ENCODE data around the gene NPPA. TPM values are rescaled to one million over a fixed set of nuclear protein-coding genes. Genes with fewer than 3 reads are reported as not detected.

Gene NPPA
- total and polyA plus RNA-seq, 2 experiments from 2014 or later, result 0.22 TPM; not detected in 1

DNA sequence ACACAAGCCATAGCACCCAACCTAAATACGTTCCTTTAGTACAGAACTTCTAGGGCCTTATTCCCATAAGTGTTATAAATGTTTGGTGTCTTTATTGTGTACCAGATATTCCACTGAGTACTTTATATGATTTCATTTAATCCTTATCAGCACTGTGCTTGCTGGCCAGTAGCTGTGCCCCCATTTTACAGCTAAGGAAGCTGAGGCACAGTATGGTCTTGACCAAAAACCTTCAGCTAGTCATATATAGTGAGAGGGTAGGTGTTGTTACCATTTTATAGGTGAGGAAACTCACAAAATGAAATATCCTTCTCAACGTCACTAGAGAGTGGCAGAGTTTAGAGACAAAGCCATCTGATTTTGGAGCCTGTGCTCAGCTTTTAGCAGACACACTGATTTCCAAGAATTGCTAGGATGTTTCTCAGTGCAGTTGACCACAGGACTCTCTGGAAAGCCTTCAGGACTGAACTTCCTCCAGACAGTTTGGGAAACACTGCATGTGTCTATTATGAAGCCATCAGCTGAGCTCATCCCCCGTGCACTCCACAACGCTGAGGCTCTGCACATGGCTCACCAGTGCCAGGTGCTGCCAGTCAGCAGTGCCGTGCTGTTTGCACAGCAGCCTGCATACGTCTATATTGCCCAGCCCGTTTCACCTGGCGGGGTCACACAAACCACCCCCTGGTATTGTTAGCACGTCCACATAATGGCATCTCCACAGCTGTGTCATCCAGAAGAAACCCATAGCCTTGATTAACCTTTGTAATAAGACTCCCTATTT lies 15.4 kb downstream of the NPPA start:
- no peak overlapping the region for H2AFZ ChIP-seq
- no peak overlapping the region for H3K4me3 ChIP-seq
- H3K4me2 ChIP-seq, result no peak overlapping the region
- no peaks in the 10 kb centered on the region for H3K27me3 ChIP-seq
- H3K9me3 ChIP-seq (ENCODE audit: low read depth), result no peaks in the 10 kb centered on the region
- TF ChIP-seq EZH2phosphoT487 (IDR thresholded peaks at IDR 0.05; ENCODE audit: low read depth, severe bottlenecking, unreplicated experiment), result no peak
- TF ChIP-seq, protein P1, sequence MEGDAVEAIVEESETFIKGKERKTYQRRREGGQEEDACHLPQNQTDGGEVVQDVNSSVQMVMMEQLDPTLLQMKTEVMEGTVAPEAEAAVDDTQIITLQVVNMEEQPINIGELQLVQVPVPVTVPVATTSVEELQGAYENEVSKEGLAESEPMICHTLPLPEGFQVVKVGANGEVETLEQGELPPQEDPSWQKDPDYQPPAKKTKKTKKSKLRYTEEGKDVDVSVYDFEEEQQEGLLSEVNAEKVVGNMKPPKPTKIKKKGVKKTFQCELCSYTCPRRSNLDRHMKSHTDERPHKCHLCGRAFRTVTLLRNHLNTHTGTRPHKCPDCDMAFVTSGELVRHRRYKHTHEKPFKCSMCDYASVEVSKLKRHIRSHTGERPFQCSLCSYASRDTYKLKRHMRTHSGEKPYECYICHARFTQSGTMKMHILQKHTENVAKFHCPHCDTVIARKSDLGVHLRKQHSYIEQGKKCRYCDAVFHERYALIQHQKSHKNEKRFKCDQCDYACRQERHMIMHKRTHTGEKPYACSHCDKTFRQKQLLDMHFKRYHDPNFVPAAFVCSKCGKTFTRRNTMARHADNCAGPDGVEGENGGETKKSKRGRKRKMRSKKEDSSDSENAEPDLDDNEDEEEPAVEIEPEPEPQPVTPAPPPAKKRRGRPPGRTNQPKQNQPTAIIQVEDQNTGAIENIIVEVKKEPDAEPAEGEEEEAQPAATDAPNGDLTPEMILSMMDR (IDR thresholded peaks at IDR 0.05; ENCODE audit: poor library complexity), result no peak
- no peak for TF ChIP-seq EZH2 (IDR thresholded peaks at IDR 0.05; ENCODE audit: borderline replicate concordance)
- H3K4me1 ChIP-seq (ENCODE audit: insufficient read depth), result peaks cover 4% of the 10 kb centered on the region
- H3K36me3 ChIP-seq (replicated peaks; ENCODE audit: insufficient read depth, low read depth), result no peaks in the 10 kb centered on the region
- peaks cover 6% of the 10 kb centered on the region for H4K20me1 ChIP-seq (ENCODE audit: insufficient read depth, poor library complexity, severe bottlenecking)
- WGBS (ENCODE audit: low lambda C conversion rate, missing lambda C conversion rate), result 93% methylated on average over 9 of the region's 9 CpGs
- no peak overlapping the region for H3K27ac ChIP-seq
- no peaks in the 10 kb centered on the region for H3K9me2 ChIP-seq (replicated peaks; ENCODE audit: insufficient read depth)
- no peaks in the 10 kb centered on the region for H3K79me2 ChIP-seq
- no peak for DNase-seq (ENCODE audit: low spot score)

DNA sequence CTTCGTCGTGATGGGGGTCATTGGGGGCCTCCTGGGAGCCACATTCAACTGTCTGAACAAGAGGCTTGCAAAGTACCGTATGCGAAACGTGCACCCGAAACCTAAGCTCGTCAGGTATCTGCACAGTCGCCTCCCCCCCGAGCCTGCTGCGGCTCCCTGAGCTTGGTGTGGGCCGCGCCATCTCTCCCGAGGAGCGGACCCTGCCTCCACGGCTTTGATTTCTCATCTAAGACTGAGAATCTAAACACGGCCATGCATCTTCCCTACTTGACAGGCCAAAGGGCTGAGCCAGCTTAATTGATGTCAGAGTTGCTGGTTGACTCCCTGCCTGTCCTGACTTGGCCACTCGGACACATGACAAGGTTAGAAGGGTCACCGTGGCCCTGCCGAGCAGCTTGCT lies 19.1 kb downstream of the NPPA start:
- Histone ChIP-seq H3K27ac (no peak overlapping the region), H3K36me3 (replicated peaks; ENCODE audit: insufficient read depth, low read depth) (no peaks in the 10 kb centered on the region), H3K4me2 (no peak overlapping the region), H4K20me1 (ENCODE audit: insufficient read depth, poor library complexity, severe bottlenecking) (peaks cover 3% of the 10 kb centered on the region), H2AFZ (no peak overlapping the region), H3K4me3 (no peak overlapping the region), H3K79me2 (no peaks in the 10 kb centered on the region), H3K9me2 (replicated peaks; ENCODE audit: insufficient read depth) (no peaks in the 10 kb centered on the region), H3K9me3 (ENCODE audit: low read depth) (no peaks in the 10 kb centered on the region), H3K27me3 (no peaks in the 10 kb centered on the region), H3K4me1 (ENCODE audit: insufficient read depth) (no peaks in the 10 kb centered on the region)
- 97% methylated on average over 16 of the region's 19 CpGs for WGBS (ENCODE audit: low lambda C conversion rate, missing lambda C conversion rate)
- TF ChIP-seq, protein P1 (IDR thresholded peaks at IDR 0.05; ENCODE audit: poor library complexity), result no peak
- TF ChIP-seq EZH2phosphoT487 (IDR thresholded peaks at IDR 0.05; ENCODE audit: low read depth, severe bottlenecking, unreplicated experiment), result no peak
- TF ChIP-seq EZH2 (IDR thresholded peaks at IDR 0.05; ENCODE audit: borderline replicate concordance), result no peak
- no peak for DNase-seq (ENCODE audit: low spot score)

DNA sequence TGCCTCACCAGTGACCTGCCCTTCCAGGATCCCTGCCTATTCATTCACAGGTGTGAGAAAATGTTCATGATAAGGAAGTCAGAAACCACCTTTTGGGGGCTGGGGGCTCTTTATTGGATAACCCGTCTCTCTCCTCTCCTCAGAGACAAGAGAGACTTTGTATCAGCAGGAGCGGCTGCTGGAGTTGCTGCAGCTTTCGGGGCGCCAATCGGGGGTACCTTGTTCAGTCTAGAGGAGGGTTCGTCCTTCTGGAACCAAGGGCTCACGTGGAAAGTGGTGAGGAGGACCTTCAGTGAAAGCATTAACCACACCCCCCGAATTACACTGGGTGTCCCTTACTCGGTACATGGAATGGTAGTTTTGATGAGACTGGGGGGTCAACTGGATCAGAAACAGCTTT lies 20.6 kb downstream of the NPPA start:
- no peak overlapping the region for H3K4me3 ChIP-seq
- H4K20me1 ChIP-seq (ENCODE audit: insufficient read depth, poor library complexity, severe bottlenecking), result peaks cover 3% of the 10 kb centered on the region
- no peaks in the 10 kb centered on the region for H3K27me3 ChIP-seq
- no peak overlapping the region for H2AFZ ChIP-seq
- H3K79me2 ChIP-seq, result no peaks in the 10 kb centered on the region
- H3K9me3 ChIP-seq (ENCODE audit: low read depth), result no peaks in the 10 kb centered on the region
- no peaks in the 10 kb centered on the region for H3K36me3 ChIP-seq (replicated peaks; ENCODE audit: insufficient read depth, low read depth)
- no peaks in the 10 kb centered on the region for H3K9me2 ChIP-seq (replicated peaks; ENCODE audit: insufficient read depth)
- WGBS (ENCODE audit: low lambda C conversion rate, missing lambda C conversion rate), result 96% methylated on average over 9 of the region's 9 CpGs
- no peak for DNase-seq (ENCODE audit: low spot score)
- TF ChIP-seq EZH2 (IDR thresholded peaks at IDR 0.05; ENCODE audit: borderline replicate concordance) (no peak), EZH2phosphoT487 (IDR thresholded peaks at IDR 0.05; ENCODE audit: low read depth, severe bottlenecking, unreplicated experiment) (no peak)
- TF ChIP-seq, protein P1 (IDR thresholded peaks at IDR 0.05; ENCODE audit: poor library complexity), result no peak
- H3K4me1 ChIP-seq (ENCODE audit: insufficient read depth), result no peaks in the 10 kb centered on the region
- no peak overlapping the region for H3K27ac ChIP-seq
- no peak overlapping the region for H3K4me2 ChIP-seq

All from hepatocyte (in vitro differentiated cells).